ENCODE measurements around the gene ZFP69B. TPM values are rescaled to one million over a fixed set of nuclear protein-coding genes. Genes with fewer than 3 reads are reported as not detected.

The ZFP69B gene
- total RNA-seq, 4 donors from 2014 or later: 0.39 to 2.3 (median 1.3) TPM

DNA sequence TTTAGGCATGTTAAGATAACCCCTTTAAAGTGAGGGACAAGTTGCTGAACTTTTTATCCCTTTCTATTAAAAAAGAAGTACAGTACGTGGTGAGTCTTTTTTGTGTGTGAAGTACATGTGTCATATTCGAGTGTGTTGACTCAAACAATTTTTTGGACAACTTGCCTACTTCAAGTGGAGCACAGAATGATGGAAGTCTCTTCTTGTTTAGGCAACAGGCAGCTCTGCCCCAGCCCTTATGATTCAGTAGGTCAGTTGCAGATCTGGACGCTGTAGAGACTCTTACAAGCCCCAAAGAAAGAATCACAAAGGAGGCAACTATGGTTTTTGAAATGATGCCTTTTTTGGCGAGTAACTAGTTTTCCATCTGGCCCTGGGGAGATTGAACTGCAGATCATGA is 14.4 kb upstream of the ZFP69B start:
- Histone ChIP-seq H3K4me1 (no peaks in the 10 kb centered on the region), H3K4me3 (no peak overlapping the region), H3K9me3 (no peaks in the 10 kb centered on the region), H3K27me3 (no peaks in the 10 kb centered on the region), H3K27ac (no peak overlapping the region), H3K36me3 (no peaks in the 10 kb centered on the region)
- DNase-seq (ENCODE audit: low spot score in 2 of 2): no peak
- TF ChIP-seq, protein P1, sequence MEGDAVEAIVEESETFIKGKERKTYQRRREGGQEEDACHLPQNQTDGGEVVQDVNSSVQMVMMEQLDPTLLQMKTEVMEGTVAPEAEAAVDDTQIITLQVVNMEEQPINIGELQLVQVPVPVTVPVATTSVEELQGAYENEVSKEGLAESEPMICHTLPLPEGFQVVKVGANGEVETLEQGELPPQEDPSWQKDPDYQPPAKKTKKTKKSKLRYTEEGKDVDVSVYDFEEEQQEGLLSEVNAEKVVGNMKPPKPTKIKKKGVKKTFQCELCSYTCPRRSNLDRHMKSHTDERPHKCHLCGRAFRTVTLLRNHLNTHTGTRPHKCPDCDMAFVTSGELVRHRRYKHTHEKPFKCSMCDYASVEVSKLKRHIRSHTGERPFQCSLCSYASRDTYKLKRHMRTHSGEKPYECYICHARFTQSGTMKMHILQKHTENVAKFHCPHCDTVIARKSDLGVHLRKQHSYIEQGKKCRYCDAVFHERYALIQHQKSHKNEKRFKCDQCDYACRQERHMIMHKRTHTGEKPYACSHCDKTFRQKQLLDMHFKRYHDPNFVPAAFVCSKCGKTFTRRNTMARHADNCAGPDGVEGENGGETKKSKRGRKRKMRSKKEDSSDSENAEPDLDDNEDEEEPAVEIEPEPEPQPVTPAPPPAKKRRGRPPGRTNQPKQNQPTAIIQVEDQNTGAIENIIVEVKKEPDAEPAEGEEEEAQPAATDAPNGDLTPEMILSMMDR (IDR thresholded peaks at IDR 0.05): no peak
- TF ChIP-seq EP300 (IDR thresholded peaks at IDR 0.05) (no peak), POLR2A (IDR thresholded peaks at IDR 0.05) (no peak)
- whole genome bisulfite sequencing, 2 donors: 85 to 87% methylated on average over 4 of the region's 4 CpGs

DNA sequence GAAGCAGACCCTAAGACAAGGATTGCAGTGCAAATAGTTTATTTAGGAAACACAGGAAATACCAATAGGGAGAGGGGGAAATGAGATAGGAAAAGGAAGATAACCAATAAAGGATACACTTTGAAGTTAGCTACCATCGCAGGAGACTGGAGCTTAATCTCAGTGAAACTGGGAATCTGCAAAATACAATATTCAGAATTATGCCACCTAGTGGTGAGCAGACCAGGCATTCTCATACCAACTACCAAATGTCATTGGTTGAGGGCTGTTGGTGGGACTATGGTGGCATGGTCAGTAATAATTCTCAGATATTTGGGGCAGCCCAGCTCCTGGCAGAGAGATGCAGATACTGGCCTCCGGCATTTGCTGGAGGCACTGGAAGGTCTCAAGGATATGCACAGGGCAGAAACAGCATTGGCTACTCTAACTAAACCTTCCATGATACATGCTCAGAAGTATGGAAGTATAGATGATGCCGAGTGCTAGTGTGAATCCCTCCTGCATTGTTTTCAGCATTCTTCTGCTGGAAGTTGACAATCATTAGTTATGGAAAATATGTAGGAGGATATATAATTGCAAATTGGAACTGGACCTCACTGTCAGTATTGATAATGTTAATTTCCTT is 11.8 kb upstream of the ZFP69B start:
- no peak for TF ChIP-seq EP300 (IDR thresholded peaks at IDR 0.05)
- TF ChIP-seq, protein P1 (IDR thresholded peaks at IDR 0.05): peak; percentile 35 to 65 (median 53)
- no peaks in the 10 kb centered on the region for H3K36me3 ChIP-seq
- no peak overlapping the region for H3K4me3 ChIP-seq
- 64 to 69% methylated on average over 3 of the region's 3 CpGs for WGBS, 2 donors
- no peaks in the 10 kb centered on the region for H3K9me3 ChIP-seq
- H3K27me3 ChIP-seq: no peaks in the 10 kb centered on the region
- H3K4me1 ChIP-seq: no peaks in the 10 kb centered on the region
- peak in 1 of 2 donors; percentile 27 for DNase-seq (ENCODE audit: low spot score in 2 of 2)
- no peak overlapping the region for H3K27ac ChIP-seq

DNA sequence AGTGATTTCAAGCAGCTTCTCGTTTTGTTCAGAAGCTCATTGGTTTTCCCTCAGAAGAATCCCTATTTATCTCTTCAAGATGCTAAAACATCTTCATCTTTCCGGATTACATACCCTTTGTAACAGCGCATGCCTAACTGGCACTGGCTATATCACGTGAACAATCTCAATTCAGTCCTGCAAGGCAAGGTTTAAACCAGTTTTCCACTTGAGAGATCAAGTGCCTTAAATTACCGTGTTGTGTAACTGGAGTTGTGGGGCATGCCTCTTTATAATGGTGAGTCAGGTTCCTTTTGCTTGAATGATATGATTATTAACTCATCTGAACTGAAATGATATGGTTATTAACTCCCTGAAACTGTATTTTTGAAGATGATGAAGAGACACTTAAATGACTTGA is 11.0 kb upstream of the ZFP69B start:
- no peak overlapping the region for H3K27ac ChIP-seq
- WGBS, 2 donors: 87 to 91% methylated on average over 5 of the region's 5 CpGs
- no peaks in the 10 kb centered on the region for H3K36me3 ChIP-seq
- TF ChIP-seq POLR2A (IDR thresholded peaks at IDR 0.05) (no peak), EP300 (IDR thresholded peaks at IDR 0.05) (no peak)
- TF ChIP-seq, protein P1 (IDR thresholded peaks at IDR 0.05): no peak
- DNase-seq (ENCODE audit: low spot score in 2 of 2): no peak
- H3K27me3 ChIP-seq: no peaks in the 10 kb centered on the region
- H3K4me1 ChIP-seq: no peaks in the 10 kb centered on the region
- H3K4me3 ChIP-seq: no peak overlapping the region
- no peaks in the 10 kb centered on the region for H3K9me3 ChIP-seq

DNA sequence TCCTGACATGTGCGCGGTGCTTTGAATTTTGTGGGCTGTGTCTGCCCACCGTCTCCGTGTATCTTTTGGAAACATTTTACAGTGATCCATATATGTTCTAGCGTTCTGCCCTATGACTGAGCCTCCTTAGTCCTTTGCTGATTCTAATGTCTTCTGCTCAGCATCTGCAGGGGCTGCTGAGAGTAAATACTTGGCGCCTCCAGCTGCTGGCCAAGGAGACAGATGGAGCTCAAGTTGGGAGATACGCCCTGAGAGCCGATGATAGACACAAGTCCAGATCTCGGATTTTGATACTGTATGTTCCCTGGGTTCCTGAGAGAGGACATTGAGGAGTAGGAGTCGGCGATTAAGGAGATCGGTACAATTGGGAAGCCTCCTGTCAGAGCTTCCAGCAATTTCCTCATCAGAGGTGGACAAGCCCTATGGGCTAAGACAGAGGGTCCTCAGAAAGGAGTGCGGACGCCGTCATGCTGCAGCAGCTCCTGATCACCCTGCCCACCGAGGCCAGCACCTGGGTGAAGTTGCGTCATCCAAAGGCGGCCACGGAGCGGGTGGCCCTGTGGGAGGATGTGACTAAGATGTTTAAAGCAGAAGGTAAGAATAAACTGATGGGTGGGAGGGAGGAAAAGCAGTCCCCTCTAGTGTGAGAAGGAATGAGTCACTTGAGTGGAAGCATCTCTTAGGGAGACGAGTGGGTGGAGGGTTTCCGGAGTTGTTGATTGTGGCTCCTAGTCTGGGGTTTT is 390 bp downstream of the ZFP69B start:
- H3K36me3 ChIP-seq: peaks cover 0 to 17% (median 0%) of the 10 kb centered on the region in 3 donors
- peak overlapping the region in 3 of 4 donors; percentile 68 to 76 (median 72) for H3K27ac ChIP-seq
- H3K4me1 ChIP-seq: peaks cover 0 to 15% (median 5%) of the 10 kb centered on the region in 4 donors
- TF ChIP-seq, protein P1 (IDR thresholded peaks at IDR 0.05): no peak
- TF ChIP-seq EP300 (IDR thresholded peaks at IDR 0.05) (no peak), POLR2A (IDR thresholded peaks at IDR 0.05) (no peak)
- H3K27me3 ChIP-seq: no peaks in the 10 kb centered on the region
- H3K4me3 ChIP-seq: peak overlapping the region; percentile 46 to 74 (median 54)
- H3K9me3 ChIP-seq: peaks cover 0 to 35% (median 3%) of the 10 kb centered on the region in 4 donors
- WGBS, 2 donors: 20 to 25% methylated on average over 22 of the region's 22 CpGs
- DNase-seq (ENCODE audit: low spot score in 2 of 2): peak in 1 of 2 donors; percentile 6

DNA sequence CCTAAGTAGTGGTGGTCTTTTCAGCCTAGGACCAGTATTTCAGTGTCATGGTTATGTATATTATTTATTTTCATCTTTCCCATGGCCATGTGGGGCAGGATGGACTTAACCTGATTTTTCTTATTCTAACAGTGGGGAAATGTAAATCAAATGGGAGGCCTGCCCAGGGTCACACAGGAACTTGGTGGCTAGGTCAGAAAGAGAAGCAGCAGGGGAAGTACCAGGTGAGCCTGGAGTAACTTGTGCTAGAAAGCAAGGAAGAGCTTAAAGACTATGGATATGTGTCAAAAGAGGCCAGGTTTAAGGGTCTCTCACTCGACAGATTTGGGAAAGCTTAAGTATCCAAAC is 936 bp downstream of the ZFP69B start:
- no peak for DNase-seq (ENCODE audit: low spot score in 2 of 2)
- Histone ChIP-seq H3K4me3 (peak overlapping the region in 1 of 4 donors; percentile 50), H3K36me3 (peaks cover 0 to 23% (median 0%) of the 10 kb centered on the region in 3 donors), H3K27me3 (no peaks in the 10 kb centered on the region), H3K4me1 (peaks cover 0 to 15% (median 5%) of the 10 kb centered on the region in 4 donors), H3K9me3 (peaks cover 0 to 40% (median 4%) of the 10 kb centered on the region in 4 donors), H3K27ac (no peak overlapping the region)
- no peak for TF ChIP-seq POLR2A (IDR thresholded peaks at IDR 0.05)
- no peak for TF ChIP-seq EP300 (IDR thresholded peaks at IDR 0.05)
- TF ChIP-seq, protein P1 (IDR thresholded peaks at IDR 0.05): no peak
- 77 to 84% methylated on average over 1 of the region's 1 CpG for WGBS, 2 donors
